HepG2 (cell line): ENCODE data around the gene HDHD3. TPM values are rescaled to one million over a fixed set of nuclear protein-coding genes. Genes with fewer than 3 reads are reported as not detected.

Experiments used
- AGO2 ChIP-seq: fragments of 200-400 bp; formaldehyde crosslinking; optimal IDR thresholded peaks from 2 replicates; pipeline ENCODE3; 2017; ENCODE audit warnings: mild to moderate bottlenecking, low read depth, low read length, moderate library complexity
- ARHGAP35 ChIP-seq: sonication (generic); formaldehyde crosslinking; IDR thresholded peaks from 2 replicates; pipeline ENCODE4 v1.9.0; 2022; ENCODE audit warnings: mild to moderate bottlenecking, inconsistent platforms, moderate library complexity, missing genetic modification reagents, borderline replicate concordance
- BHLHE40 ChIP-seq: IDR thresholded peaks from 2 replicates; pipeline ENCODE4 v1.6.1; 2011; ENCODE audit warnings: low read length, improper control_type of control experiment
- KLF16 ChIP-seq, 2 experiments: sonication (generic) in 1 of 2; formaldehyde crosslinking in 1 of 2; IDR thresholded peaks; 2 replicates each; pipeline versions ENCODE4 v1.6.1 to v1.8.0; 2016 to 2023; ENCODE audit warnings: missing genetic modification reagents in 2 of 2, missing compliant biosample characterization in 1 of 2
- RXRB ChIP-seq: IDR thresholded peaks from 2 replicates; pipeline ENCODE4 v1.6.1; 2016; ENCODE audit warnings: borderline replicate concordance, missing genetic modification reagents, missing compliant biosample characterization
- SCMH1 ChIP-seq: sonication (generic); formaldehyde crosslinking; IDR thresholded peaks from 2 replicates; pipeline ENCODE4 v1.9.0; 2021; ENCODE audit warnings: missing genetic modification reagents, mild to moderate bottlenecking, borderline replicate concordance
- ZBTB44 ChIP-seq: sonication (generic); formaldehyde crosslinking; IDR thresholded peaks from 2 replicates; pipeline ENCODE4 v1.4.0; 2020; ENCODE audit warnings: missing genetic modification reagents
- ZC3H4 ChIP-seq: sonication (generic); formaldehyde crosslinking; IDR thresholded peaks from 2 replicates; pipeline ENCODE4 v1.4.0; 2020; ENCODE audit warnings: missing genetic modification reagents, borderline replicate concordance
- ZNF207 ChIP-seq: fragments of 450-650 bp; IDR thresholded peaks from 2 replicates; pipeline ENCODE4 v1.6.1; 2016; ENCODE audit warnings: antibody characterized with exemption, borderline replicate concordance
- ZNF607 ChIP-seq: sonication (generic); formaldehyde crosslinking; IDR thresholded peaks from 2 replicates; pipeline ENCODE4 v1.5.1; 2020; ENCODE audit warnings: missing genetic modification reagents, mild to moderate bottlenecking, borderline replicate concordance
- ZNF761 ChIP-seq: sonication (generic); formaldehyde crosslinking; conservative IDR thresholded peaks from 2 replicates; pipeline ENCODE4 v1.4.0; 2020; ENCODE audit warnings: mild to moderate bottlenecking, missing genetic modification reagents
- ZNF781 ChIP-seq: sonication (generic); formaldehyde crosslinking; IDR thresholded peaks from 2 replicates; pipeline ENCODE4 v1.5.1; 2020; ENCODE audit warnings: borderline replicate concordance, mild to moderate bottlenecking, missing genetic modification reagents; ENCODE audit errors: not compliant biosample characterization
- polyA plus RNA-seq, 8 experiments: library from polyadenylated mRNA; depleted of rRNA in 3 of 8; stranded (reverse) in 7 of 8; unstranded in 1 of 8; fragments of >200 nt; fragmentation: Illumina TruSeq in 4 of 8; extraction: Trizol in 4 of 8; gene quantifications; 2 replicates each; pipeline versions ENCODE4 v1.2.1 to v1.2.3, GENCODE V29; 2011 to 2016; ENCODE audit warnings: low read depth in 4 of 8, missing spikeins in 1 of 8, mixed read lengths in 1 of 8; ENCODE audit not compliant: insufficient read depth in 1 of 8
- total RNA-seq, 5 experiments: library from RNA; depleted of rRNA; stranded (reverse); fragments of >200 nt; fragmentation: Illumina TruSeq; extraction: Trizol; gene quantifications; 2 replicates each; pipeline ENCODE4 v1.2.3, GENCODE V29; 2016; ENCODE audit warnings: low read depth in 1 of 5

HDHD3 gene
- total and polyA plus RNA-seq, 2 of the 13 experiments (the other 11 are each of a cell fraction or from before 2014, with no cell fraction given): 23.1 to 38.5 TPM

DNA sequence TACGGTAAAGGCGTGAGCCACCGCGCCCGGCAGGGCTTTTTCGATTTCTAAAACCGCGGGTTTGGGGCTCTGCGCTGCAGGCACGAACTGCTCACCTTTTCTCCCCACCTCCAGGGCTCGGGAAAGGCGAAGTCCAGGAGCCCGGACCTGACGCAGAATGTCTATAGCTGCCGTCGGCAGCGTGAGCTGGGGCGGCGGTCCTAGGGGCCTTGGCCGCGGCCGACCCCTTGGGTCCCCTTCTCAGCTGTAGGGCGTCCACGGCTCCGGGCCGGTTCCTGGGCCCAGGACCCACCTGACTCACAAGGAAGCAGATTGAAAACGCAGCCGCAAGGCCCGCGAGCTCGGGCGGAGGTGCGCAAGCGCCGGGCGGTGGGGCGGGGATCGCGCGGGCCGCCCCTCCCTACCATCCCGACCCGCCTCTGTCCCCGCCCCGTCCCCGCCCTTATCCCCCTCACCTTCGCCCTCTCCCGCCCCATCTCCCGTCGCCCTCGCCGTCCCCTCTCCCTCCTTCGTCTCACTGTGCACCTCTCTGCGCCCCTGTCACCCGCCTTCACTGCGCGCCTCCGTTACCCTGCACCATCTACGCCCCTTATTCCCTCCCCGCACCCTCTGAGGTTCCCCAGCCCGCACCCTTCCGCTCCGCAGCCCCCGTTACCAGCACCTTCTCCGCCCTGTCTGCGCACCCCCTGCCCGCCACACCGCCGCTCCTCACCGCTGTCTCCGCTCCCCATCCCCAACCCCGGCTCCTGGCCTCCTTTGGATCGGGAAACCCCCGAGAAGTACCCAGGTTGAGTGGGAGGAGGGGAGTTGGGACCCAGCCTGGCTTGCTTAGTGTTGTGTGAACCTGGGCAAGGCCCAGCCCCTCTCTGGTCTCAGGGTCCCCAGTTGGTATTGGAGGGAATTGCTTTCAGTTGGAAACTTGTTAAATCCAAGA lies at the start of gene HDHD3 (continued):
- no peak for TF ChIP-seq ZNF207
- peak; percentile 46 to 60; a peak in 1 of 4 replicates for TF ChIP-seq KLF16 (CRISPR knock-in tag; IDR thresholded peaks at IDR 0.05)
- peak; percentile 24; the same call in 1 of the 2 replicates for TF ChIP-seq ZBTB44 (CRISPR knock-in tag)
- TF ChIP-seq ZNF761 (CRISPR knock-in tag): no peak; the same call in 1 of the 2 replicates
- no peak for TF ChIP-seq ZC3H4
- no peak for TF ChIP-seq SCMH1
- TF ChIP-seq BHLHE40: no peak
- no peak for TF ChIP-seq ZNF781 (CRISPR knock-in tag)
- peak; percentile 78; the same call in 1 of the 2 replicates for TF ChIP-seq ARHGAP35 (CRISPR knock-in tag)
- TF ChIP-seq ZNF607 (CRISPR knock-in tag): peak; percentile 19; the same call in 1 of the 2 replicates
- peak; percentile 67 for TF ChIP-seq AGO2
- TF ChIP-seq RXRB (CRISPR knock-in tag): peak; percentile 51; the same call in 1 of the 2 replicates
